ENCODE data around the gene PDE8B. TPM values are rescaled to one million over a fixed set of nuclear protein-coding genes. Genes with fewer than 3 reads are reported as not detected.

The PDE8B gene
- total and polyA plus RNA-seq, 8 donors: 2.9 to 11.9 (median 6.9) TPM

DNA sequence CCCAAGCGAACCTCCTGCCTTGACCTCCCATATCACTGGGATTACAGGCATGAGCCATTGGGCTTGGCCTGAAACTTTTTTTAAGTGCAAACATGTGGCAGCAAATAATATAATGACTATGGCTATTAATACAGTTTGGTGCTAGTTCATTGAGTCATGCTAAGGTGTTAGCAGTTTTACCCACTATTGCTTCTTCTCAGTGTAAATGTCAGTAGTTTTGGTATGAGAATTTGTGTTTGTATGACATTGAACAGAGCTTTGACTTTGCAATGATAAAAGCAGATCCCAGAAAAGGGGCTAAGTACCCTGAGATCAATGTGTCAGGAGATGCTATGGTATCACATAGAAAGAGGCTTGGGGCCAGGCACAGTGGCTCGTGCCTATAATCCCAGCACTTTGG, 214.4 kb downstream of the PDE8B start:
- 93 to 100% methylated on average over 2 of the region's 2 CpGs for WGBS, 2 donors
- intact Hi-C loops (cut with DNase I): no loop called here
- ATAC-seq: no peak

DNA sequence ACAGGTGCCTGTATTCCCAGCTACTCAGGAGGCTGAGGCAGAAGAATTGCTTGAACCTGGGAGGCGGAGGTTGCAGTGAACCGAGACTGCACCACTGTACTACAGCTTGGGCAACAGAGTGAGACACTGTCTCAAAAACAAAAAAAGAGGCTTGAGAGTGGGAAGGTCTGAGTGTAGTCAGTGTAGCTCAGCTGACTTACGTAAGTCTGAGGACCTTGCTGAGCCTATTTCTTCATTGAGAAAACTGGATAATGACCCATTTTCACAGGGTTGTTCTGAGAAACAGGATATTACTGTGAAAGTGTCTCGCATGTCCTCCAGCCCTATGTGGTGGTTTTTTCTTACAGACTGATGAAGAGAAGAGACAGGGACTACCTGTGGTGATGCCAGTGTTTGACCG, 214.9 kb downstream of the PDE8B start:
- FAIRE-seq (no peak), ATAC-seq (no peak), DNase-seq (no peak)
- H3K27me3 ChIP-seq: no peaks in the 10 kb centered on the region
- no peaks in the 10 kb centered on the region for H3K9me3 ChIP-seq
- no peaks in the 10 kb centered on the region for H3K4me1 ChIP-seq
- WGBS, 2 donors: 95 to 97% methylated on average over 5 of the region's 5 CpGs
- intact Hi-C loops (cut with DNase I): no loop called here
- H3K27ac ChIP-seq: no peak overlapping the region
- TF ChIP-seq, protein P1, sequence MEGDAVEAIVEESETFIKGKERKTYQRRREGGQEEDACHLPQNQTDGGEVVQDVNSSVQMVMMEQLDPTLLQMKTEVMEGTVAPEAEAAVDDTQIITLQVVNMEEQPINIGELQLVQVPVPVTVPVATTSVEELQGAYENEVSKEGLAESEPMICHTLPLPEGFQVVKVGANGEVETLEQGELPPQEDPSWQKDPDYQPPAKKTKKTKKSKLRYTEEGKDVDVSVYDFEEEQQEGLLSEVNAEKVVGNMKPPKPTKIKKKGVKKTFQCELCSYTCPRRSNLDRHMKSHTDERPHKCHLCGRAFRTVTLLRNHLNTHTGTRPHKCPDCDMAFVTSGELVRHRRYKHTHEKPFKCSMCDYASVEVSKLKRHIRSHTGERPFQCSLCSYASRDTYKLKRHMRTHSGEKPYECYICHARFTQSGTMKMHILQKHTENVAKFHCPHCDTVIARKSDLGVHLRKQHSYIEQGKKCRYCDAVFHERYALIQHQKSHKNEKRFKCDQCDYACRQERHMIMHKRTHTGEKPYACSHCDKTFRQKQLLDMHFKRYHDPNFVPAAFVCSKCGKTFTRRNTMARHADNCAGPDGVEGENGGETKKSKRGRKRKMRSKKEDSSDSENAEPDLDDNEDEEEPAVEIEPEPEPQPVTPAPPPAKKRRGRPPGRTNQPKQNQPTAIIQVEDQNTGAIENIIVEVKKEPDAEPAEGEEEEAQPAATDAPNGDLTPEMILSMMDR (IDR thresholded peaks at IDR 0.05): no peak
- no peak overlapping the region for H3K4me3 ChIP-seq
- peaks cover 0 to 13% (median 5%) of the 10 kb centered on the region in 3 donors for H3K36me3 ChIP-seq

More for the DNA sequence above, 214.4 kb downstream of the PDE8B start:
- H3K36me3 ChIP-seq: peaks cover 0 to 8% (median 4%) of the 10 kb centered on the region in 3 donors
- H3K4me1 ChIP-seq: no peaks in the 10 kb centered on the region
- H3K4me3 ChIP-seq: no peak overlapping the region
- H3K27ac ChIP-seq: no peak overlapping the region
- TF ChIP-seq, protein P1 (IDR thresholded peaks at IDR 0.05): no peak
- no peaks in the 10 kb centered on the region for H3K27me3 ChIP-seq
- H3K9me3 ChIP-seq: no peaks in the 10 kb centered on the region
- no peak for FAIRE-seq
- DNase-seq: no peak

DNA sequence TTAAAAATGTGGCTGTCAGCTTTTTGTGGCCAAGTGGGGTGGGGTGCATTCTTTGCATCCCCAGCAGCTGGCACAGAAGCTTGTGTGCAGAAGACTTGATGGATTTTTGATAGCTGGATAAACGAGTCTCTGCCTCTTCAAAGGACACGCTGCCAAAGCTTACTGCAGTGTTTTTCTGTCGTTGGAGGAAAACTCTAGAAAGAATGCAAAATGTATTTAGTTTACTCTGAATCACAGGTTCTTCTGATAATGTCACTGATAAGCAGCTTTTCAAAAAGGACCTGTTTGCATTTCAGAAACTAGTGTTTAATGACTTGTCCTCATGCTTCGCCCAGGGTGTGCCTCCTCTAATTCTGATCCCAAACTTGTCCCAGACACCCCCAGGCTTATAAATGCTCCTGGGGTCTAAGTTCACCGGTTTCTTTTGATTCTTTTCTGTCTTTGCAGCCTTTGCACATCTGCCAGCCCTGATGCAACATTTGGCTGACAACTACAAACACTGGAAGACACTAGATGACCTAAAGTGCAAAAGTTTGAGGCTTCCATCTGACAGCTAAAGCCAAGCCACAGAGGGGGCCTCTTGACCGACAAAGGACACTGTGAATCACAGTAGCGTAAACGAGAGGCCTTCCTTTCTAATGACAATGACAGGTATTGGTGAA, 215.6 kb downstream of the PDE8B start:
- H3K9me3 ChIP-seq: no peaks in the 10 kb centered on the region
- H3K4me3 ChIP-seq: no peak overlapping the region
- no peaks in the 10 kb centered on the region for H3K4me1 ChIP-seq
- intact Hi-C loops (cut with DNase I): no loop called here
- DNase-seq (no peak), FAIRE-seq (no peak), ATAC-seq (peak in 2 of 4 donors; percentile 31 to 43)
- no peaks in the 10 kb centered on the region for H3K27me3 ChIP-seq
- H3K27ac ChIP-seq: no peak overlapping the region
- WGBS, 2 donors: 50 to 58% methylated on average over 8 of the region's 8 CpGs
- H3K36me3 ChIP-seq: peaks cover 0 to 20% (median 5%) of the 10 kb centered on the region in 3 donors
- TF ChIP-seq, protein P1 (IDR thresholded peaks at IDR 0.05): no peak

DNA sequence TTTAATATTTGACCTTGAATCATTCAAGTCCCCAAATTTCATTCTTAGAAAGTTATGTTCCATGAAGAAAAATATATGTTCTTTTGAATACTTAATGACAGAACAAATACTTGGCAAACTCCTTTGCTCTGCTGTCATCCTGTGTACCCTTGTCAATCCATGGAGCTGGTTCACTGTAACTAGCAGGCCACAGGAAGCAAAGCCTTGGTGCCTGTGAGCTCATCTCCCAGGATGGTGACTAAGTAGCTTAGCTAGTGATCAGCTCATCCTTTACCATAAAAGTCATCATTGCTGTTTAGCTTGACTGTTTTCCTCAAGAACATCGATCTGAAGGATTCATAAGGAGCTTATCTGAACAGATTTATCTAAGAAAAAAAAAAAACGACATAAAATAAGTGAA, 216.2 kb downstream of the PDE8B start:
- intact Hi-C loops (cut with DNase I): no loop called here

DNA sequence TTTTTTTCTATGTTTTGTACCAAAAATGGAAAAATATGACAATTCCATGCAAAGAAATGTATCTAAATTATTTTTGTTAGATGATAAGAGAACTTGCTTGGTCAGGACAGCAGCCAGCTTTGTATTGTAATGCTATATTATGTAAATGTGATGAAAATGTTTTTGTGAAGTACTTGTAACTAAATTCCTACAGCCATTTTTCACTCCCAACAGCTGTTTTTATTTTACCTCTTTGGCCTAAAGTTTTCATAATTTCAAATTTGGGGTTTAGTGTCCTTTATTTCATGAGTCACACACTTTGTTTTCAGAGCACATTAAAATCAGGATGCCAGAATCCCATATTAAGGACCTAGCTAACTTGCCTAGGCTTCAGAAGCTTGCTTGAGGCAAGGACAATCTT, 217.5 kb downstream of the PDE8B start:
- no peaks in the 10 kb centered on the region for H3K4me1 ChIP-seq
- H3K4me3 ChIP-seq: no peak overlapping the region
- TF ChIP-seq, protein P1 (IDR thresholded peaks at IDR 0.05): no peak
- no peak overlapping the region for H3K27ac ChIP-seq
- H3K36me3 ChIP-seq: peaks cover 3 to 29% (median 5%) of the 10 kb centered on the region in 3 donors
- intact Hi-C loops (cut with DNase I): no loop called here
- no peaks in the 10 kb centered on the region for H3K9me3 ChIP-seq
- DNase-seq: no peak
- no peak for FAIRE-seq
- no peak for ATAC-seq
- H3K27me3 ChIP-seq: no peaks in the 10 kb centered on the region

More for the DNA sequence above, 216.2 kb downstream of the PDE8B start:
- DNase-seq (no peak), ATAC-seq (peak in 1 of 4 donors; percentile 34), FAIRE-seq (no peak)
- H3K4me3 ChIP-seq: no peak overlapping the region
- 65 to 67% methylated on average over 2 of the region's 2 CpGs for WGBS, 2 donors
- H3K4me1 ChIP-seq: no peaks in the 10 kb centered on the region
- H3K27me3 ChIP-seq: no peaks in the 10 kb centered on the region
- H3K9me3 ChIP-seq: no peaks in the 10 kb centered on the region
- H3K36me3 ChIP-seq: peaks cover 0 to 20% (median 5%) of the 10 kb centered on the region in 3 donors
- H3K27ac ChIP-seq: no peak overlapping the region
- TF ChIP-seq, protein P1 (IDR thresholded peaks at IDR 0.05): no peak

Data from pancreas (tissue), 10 donors.